SK-N-MC (cell line): Measurements from ENCODE around the gene CDK6.

Experiments used
- EZH2 ChIP-seq: fragments of 200-600 bp; sonication (generic); IDR thresholded peaks from one replicate; pipeline ENCODE4 v1.6.1; 2017; ENCODE audit warnings: antibody characterized with exemption
- FOXP2 ChIP-seq: optimal IDR thresholded peaks from 2 replicates; pipeline ENCODE3; 2011; ENCODE audit warnings: mild to moderate bottlenecking, moderate library complexity; ENCODE audit not compliant: insufficient read depth; ENCODE audit errors: extremely low read length, control extremely low read depth
- POLR2AphosphoS5 ChIP-seq: IDR thresholded peaks from 2 replicates; pipeline ENCODE4 v1.6.1; 2012; ENCODE audit warnings: mild to moderate bottlenecking, low read depth, low read length, borderline replicate concordance

DNA sequence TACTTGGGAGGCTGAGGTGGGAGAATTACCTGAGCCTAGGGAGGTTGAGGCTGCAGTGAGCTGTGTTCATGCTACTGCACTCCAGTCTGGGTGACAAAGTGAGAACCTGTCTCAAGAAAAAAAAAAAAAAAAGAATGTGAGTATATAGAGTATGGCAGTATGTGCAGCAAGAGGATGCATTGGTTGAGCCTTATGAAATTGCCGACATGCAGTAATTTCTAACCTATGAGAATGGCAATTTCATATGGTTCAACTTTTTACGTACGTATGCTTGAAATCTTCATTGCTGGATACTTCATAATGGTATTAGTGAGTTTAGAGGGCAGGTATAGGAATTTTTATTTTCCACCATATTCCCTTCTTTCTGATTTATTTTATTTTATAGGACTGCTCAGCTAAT, 241.6 kb downstream of the CDK6 start:
- TF ChIP-seq POLR2AphosphoS5: no peak
- no peak for TF ChIP-seq EZH2
- no peak for TF ChIP-seq FOXP2
